Kidney tubule cell (primary cell): ENCODE measurements around the gene TRPT1.

Experiments
- DNase-seq: peaks from one replicate; pipeline ENCODE4 v3.0.0-alpha.2; 2018; ENCODE audit warnings: low spot score

TRPT1 gene

DNA sequence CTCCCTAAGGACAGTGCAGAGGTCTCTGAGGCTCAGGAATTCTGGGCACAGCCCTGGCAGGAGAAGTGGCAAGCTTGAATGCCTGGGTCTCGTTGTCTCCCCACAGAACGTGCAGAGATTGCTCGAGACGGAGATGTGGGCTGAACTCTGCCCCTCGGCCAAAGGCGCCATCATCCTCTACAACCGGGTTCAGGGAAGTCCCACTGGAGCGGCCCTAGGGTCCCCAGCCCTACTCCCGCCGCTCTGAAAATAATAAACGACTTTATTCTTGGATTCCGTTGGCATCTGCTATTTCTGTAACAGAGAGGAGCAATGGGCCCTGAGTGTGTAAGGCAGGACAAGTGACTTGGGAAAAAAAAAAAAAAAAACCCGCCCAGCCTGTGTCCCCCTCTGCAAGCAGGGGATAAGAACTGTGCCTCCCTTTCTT is 3.8 kb upstream of the TRPT1 start:
- no peak for DNase-seq

DNA sequence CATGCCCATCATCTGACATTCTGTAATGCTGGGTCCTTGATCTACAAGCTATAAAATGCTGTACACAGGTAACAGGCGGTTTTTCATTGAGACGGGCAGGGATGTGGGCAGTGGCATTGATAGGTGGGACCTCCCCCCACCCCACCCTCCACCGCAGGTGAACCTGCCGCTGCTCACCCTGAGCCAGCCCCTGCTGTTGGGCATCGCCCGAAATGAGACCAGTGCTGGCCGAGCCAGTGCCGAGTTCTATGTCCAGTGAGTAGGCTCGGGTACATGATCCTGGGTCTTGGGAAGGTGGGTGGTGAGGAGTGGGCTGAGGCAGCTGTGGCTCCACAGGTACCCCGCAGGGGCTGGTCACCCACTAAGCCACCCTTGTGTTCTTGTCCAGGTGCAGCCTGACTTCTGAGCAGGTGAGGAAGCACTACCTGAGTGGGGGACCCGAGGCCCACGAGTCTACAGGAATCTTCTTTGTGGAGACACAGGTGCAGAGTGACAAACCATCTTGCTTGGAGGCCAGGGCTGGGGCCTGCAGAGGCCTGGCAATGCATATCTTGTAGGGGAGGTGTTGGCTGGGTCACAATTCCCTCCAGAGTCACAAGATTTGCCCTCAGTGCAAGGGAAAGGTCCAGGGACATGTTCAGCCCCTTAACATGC is 3.2 kb upstream of the TRPT1 start:
- DNase-seq: no peak

DNA sequence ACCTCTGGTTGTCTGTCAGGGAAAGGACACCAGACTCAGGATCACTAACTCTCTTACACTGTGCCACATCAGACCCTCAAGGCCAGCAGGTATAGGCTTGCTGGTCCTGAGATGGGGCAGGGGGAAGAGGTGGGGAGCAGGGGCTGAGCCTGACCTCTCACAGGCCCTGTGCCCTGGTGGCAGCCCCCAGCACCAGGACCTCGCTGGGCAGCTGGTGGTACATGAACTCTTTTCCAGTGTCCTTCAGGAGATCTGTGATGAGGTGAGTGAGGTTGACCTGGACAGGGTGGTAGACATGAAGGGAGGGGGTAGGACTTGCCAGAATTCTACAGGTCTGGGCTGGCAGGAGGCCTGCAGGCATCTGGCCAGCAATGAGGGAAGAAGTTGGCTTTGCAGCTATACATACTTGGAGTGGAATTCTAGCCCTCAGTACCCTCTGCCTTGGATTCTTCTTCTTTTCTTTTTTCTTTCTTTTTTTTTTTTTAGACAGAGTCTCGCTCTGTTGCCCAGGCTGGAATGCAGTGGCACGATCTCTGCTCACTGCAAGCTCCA is 1.5 kb upstream of the TRPT1 start:
- DNase-seq: no peak

DNA sequence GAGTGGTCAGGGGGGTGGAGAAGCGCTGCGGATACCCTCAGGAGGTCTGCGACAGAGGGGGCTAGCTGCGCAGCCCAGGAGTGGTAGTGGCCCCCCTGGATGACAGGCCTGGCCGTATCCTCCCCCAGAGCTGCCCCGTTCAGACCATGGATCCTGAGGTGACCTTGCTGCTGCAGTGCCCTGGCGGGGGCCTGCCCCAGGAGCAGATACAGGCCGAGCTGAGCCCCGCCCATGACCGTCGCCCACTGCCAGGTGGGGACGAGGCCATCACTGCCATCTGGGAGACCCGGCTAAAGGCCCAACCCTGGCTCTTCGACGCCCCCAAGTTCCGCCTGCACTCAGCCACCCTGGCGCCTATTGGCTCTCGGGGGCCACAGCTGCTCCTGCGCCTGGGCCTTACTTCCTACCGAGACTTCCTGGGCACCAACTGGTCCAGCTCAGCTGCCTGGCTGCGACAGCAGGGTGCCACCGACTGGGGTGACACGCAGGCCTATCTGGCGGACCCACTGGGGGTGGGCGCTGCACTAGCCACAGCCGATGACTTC is 593 bp upstream of the TRPT1 start:
- peak; percentile 47 for DNase-seq

DNA sequence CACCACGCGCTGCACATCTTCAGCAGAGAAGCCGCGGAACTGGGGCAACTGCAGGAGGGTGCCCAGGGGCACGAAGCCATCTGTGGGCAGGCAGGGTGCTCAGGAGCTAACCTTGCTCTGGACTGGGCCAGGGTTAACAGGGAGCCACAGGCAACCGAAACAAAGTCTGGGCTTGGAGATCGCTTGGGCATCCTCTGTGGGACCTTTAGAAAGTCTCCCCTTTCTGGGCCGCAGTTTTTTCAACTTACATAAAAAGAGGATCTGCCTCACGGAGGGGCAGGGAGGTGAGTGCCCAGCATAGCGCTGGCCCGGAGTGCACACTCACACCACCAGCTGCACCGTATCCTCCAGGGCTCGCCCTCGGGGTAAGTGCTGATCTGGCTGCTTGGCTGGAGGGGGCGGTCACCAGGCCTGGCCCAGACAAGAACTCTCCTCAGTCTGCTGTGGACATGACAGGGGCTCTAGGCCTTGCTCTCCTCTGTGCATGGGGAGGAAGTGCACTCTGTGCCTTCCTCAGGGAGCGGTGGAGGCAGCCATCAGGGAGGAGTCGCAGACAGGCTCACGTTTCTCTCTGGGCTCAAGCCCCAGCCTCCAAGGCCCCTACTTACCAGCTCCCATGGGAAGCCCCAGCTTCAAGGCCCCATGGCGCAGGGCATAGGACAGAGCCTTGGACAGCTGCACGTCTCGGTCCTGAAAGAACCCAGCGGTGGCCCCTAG is 937 bp downstream of the TRPT1 start:
- DNase-seq: no peak

DNA sequence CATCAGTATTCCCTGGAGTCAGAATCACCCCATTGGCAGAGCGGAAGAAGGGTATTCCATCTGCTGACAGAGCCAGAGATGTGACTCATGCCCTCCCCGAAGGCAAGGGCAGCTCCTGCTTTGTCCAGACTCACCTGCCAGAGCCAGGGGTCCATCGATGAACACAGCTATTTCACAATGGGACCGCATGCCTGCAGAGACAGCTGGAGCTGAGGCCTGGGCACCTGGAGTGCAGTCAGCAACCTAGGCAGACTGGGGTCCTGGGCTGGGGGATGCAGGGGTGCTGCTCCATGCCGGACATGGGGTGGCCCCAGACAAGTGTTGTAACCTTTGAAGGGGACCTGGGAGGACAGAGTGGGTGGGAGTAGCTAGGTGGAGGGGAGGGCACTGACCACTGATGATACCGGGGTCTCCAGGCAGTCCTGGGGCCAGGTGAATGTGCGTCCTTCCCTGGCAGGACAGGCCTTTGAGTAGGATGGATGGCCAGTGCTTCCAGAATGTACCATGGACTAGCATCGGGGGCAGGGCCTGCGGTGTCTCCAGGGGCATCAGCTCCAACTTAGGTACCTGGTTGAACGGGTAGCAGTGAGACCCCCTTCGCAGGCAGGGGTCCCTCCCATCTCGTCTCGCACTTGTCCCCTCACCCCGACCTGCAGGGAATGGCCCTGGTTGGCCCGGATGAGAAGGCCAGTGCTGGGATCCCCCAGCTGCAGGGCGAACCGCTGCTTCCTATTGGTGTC is 1.7 kb downstream of the TRPT1 start:
- DNase-seq: peak; percentile 43

DNA sequence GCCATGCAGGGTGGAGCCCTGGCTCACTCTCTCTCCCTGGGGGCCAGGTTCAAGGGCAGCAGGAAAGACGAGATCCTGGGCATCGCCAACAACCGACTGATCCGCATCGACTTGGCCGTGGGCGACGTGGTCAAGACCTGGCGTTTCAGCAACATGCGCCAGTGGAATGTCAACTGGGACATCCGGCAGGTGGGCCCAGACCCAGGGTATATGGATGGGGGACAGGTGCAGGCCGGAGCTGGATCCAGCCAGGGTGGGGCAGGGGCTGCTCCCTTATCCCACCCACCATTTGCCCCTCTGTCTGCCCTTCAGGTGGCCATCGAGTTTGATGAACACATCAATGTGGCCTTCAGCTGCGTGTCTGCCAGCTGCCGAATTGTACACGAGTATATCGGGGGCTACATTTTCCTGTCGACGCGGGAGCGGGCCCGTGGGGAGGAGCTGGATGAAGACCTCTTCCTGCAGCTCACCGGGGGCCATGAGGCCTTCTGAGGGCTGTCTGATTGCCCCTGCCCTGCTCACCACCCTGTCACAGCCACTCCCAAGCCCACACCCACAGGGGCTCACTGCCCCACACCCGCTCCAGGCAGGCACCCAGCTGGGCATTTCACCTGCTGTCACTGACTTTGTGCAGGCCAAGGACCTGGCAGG is 2.9 kb downstream of the TRPT1 start:
- no peak for DNase-seq

DNA sequence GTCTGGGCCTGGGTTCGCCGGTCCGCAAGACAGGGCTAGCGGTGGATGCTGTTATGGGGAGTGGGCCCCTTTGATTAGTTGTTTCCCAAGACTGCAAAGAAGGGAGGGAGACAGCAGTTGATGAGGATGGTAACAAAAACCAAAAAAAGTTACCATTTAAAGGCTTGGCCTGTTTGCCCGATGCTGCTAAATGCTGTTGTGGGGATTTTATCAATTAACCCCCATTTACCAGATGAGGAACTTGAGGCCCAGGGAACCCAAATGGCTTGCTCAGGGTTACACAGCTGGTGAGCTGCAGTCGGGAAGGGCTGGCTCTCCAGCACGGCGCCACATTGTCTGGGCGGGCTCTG is 3.4 kb downstream of the TRPT1 start:
- DNase-seq: no peak

DNA sequence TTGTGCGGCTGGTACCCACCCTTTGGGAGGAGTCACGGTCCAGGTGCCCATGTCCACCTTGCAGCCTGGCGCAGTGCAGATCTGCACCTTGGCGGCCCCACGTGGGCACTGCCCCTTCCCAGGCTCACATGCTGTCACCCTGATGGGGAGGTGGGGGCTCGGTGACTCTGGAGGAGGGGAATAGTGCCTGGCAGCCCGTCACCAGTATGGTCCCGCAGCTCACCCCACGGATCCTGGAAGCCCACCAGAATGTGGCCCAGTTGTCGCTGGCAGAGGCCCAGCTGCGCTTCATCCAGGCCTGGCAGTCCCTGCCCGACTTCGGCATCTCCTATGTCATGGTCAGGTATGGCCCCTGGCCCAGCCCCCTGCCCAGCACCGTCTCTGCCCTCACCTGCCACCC is 5.2 kb downstream of the TRPT1 start:
- no peak for DNase-seq

DNA sequence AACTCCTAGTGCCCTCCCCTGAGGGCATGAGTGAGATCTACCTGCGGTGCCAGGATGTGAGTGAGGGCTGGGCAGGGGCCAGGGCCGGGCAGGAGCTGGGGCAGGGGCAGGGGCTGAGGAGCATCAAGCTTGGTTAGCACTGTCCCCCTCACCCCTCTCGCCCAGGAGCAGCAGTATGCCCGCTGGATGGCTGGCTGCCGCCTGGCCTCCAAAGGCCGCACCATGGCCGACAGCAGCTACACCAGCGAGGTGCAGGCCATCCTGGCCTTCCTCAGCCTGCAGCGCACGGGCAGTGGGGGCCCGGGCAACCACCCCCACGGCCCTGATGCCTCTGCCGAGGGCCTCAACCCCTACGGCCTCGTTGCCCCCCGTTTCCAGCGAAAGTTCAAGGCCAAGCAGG is 5.7 kb downstream of the TRPT1 start:
- DNase-seq: no peak

DNA sequence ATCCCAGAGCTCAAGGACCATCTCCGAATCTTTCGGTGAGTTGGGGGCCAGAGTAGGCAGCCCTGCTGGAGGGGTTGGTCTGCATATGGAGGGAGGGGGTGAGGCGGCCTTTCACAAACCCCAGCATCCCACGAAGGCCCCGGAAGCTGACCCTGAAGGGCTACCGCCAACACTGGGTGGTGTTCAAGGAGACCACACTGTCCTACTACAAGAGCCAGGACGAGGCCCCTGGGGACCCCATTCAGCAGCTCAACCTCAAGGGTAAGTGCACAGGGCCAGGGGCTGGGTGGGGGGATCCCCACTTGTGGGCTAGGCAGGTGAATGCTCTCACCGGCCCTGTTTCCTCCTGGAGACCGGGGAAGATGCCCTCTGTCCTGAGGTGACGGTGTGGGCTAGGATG is 6.2 kb downstream of the TRPT1 start:
- DNase-seq: no peak

DNA sequence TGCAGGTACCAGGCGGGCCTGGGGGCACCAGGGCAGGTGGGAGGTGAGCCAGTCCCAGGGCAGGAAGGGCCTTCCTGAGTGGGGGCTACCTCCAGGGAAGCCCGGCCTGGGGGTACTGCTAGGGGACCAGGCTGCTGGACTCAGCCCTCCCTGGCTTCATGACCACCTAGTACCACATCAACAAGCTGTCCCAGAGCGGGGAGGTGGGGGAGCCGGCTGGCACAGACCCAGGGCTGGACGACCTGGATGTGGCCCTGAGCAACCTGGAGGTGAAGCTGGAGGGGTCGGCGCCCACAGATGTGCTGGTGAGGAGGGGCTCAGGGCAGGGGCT is 6.7 kb downstream of the TRPT1 start:
- no peak for DNase-seq

DNA sequence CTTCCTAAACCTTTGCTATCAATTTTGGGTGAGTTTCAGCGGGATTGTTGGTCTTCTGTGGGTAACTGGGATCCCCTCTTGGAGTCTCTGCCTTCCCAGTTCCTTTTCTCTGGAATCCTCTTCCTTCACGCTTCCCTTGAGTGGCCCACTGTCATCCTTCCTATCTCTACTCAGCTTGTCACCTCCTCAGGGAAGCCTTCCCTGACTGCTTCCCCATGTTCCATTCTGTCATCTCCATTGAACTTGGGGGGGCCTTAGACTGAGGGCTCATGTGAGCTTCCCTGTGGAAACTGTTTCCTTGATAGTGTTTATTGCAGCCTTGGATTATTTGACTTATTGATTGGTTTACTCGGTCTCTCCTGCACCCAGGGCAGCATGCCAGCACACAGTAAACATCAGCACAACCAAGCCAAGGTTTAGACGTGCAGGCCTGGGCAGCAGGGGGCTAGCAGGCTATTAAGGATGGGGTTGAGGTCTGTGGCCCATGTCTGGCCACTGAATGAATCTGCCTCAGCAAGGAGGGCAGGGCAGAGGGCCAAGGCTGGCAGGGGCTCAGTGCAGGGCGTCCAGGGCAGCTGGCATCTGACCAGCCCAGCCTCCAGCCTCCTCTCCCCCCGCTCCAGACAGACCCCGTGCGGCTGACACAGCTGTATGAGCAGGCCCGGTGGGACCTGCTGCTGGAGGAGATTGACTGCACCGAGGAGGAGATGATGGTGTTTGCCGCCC is 7.2 kb downstream of the TRPT1 start:
- DNase-seq: no peak

DNA sequence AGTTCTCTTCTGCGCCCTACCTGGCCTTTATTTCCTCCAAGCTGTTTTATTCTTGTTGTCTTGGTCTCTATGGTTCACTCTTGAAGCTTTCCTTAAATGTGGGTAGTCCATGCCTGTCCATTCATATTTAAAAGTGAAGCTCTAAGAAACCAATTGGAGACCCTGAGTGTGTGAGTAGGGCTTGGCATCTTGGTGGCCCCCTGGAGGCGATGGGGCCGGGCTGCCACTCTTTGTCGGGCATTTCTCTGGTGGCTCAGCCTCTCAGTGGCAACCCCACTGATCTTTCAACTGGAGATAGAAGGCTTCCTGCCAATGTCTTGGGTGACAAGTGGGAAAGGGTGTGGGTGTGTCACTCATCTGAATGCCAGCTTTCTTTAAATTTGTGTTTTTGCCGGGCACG is 9.1 kb downstream of the TRPT1 start:
- DNase-seq: no peak

DNA sequence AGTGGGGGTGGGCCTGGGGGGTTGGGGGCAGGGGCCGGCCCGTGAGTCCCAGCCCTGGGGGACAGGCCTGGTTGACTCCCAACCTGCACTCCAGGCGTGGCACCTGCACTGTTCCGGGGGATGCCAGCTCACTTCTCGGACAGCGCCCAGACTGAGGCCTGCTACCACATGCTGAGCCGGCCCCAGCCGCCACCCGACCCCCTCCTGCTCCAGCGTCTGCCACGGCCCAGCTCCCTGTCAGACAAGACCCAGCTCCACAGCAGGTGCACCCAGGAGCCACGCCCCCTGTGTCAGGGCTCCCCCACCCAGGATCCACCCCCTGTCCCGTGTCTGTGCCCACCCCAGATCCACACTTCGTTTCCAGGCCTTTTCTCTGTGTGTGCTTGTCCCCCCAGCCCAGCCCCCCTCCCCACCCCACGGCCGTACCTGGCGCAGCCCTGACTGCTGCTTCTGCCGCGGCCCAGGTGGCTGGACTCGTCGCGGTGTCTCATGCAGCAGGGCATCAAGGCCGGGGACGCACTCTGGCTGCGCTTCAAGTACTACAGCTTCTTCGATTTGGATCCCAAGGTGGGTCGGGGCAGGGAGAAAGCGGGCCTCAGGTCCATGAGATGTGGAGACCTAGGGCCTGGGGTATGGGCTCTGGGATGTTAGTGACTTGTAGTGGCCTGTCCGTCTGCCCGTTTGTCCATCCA is 14.7 kb downstream of the TRPT1 start:
- DNase-seq: no peak

DNA sequence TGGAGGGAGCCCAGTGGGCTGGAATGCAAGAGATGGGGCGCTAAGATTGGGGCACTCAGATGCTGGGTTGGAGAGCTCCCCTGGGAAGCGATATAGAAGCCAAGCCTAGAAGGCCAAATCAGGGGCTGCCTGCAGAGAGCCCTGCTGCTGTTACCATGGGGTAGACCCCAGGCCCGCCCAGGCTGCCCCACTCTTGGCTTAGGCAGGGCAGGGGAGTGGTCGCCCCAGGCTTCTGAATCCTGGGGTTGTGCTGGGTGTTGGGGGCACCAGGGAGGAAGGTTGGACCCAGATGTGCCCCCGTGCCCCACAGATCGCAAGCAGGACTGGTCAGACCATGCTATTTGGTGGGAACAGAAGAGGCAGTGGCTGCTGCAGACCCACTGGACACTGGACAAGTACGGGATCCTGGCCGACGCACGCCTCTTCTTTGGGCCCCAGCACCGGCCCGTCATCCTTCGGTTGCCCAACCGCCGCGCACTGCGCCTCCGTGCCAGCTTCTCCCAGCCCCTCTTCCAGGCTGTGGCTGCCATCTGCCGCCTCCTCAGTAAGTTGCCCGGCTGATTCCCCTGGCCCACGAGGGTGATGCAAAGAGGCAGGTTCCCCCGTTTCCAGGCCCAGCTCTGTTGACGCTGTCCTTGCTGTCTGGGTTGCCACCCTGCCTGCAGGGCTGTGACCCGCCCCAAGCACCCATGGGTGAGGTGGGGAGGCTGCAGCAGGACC is 15.5 kb downstream of the TRPT1 start:
- no peak for DNase-seq

DNA sequence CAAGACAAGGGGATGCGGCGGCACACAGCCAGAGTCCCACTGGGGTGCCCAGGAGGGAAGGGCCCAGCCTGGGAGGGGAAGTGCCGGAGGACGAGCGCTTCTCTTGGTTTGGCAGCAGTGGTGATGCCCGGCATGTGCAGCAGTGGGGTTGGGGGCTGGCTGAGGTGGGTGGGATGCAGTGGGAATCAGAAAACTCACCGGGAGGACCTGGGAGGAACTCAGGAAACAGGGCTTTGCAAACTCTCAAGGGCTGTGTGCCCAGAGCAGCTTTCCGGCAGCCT is 16.5 kb downstream of the TRPT1 start:
- DNase-seq: no peak

DNA sequence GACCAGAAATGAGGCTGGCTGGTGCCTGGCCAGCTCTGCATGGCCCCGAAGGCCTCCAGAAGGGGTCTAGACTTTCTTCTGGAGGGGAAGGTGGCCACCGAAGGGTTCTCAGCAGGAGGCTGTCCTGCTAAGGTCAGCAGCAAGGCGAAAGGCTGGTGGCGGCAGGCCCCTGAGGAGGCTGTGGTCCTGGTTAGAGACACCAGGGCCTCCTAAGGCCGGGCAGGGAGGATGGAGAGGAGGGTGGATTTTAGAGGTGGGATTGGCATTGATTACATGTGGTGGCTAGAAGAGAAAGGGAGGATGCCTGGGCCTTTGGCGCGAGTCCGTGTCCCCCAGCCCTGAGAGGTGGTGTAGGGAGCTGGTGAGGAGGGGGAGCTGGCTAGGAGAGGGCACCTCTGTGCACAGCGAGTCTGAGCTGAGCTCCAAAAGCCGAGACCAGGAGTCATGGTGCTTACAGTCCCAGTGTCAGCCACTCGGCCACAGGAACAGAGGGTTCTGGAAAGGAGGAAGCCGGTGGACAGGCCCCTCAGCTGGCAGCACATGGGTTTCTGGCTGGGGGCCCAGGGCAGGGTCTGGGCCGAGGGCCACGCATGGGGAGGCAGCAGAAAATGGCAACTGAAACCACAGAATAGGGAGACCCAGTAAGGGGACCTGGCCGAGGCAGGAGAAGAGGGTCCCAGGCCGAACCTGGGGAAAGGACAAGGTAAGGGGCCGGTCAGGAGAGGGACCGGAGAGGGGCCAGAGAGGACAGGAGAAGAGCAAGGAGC is 17.0 kb downstream of the TRPT1 start:
- DNase-seq: no peak

DNA sequence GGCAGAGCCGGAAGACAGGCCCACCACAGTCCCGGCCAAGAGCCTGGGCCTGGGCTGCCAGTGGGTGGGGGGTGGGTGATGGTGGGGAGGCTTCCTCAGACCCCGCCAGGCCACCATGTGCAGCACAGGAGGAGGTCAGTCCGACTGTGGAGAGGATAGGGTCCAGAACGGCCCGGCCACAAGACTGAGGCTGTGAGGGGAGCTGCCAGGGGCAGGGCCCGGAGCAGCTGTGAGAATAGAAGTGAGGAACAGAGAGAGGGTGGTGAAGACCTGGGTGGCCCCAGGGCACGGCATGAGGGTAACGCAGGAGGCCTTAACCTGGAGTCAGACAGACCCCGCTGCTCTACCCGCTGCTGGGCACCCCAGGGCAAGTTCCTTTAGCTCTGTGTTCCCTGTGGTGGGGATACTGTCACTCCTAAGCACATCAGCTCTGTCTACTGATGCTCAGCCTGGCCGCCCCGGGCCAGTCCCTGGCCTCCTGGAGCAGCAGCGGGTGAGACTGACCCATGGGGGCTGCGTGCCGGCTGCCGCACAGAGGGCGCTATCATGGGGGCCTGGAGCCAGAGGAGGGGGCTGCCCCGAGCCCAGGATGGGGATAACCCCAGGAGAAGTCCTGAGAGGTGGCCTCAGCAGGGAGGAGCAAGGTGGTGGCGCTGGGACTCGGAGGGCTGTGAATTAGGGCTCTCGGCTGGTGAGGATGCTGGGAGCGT is 17.7 kb downstream of the TRPT1 start:
- DNase-seq: no peak
